NCI-H146 treated with DMSO at 0.1 percent for 48 hours (cell line): Measurements from ENCODE around the gene KRT72.

Experiments used
- DNase-seq: peaks from one replicate; lab custom pipeline; 2025; ENCODE audit not compliant: unreplicated experiment; lab: John Stamatoyannopoulos, UW

KRT72 gene

DNA sequence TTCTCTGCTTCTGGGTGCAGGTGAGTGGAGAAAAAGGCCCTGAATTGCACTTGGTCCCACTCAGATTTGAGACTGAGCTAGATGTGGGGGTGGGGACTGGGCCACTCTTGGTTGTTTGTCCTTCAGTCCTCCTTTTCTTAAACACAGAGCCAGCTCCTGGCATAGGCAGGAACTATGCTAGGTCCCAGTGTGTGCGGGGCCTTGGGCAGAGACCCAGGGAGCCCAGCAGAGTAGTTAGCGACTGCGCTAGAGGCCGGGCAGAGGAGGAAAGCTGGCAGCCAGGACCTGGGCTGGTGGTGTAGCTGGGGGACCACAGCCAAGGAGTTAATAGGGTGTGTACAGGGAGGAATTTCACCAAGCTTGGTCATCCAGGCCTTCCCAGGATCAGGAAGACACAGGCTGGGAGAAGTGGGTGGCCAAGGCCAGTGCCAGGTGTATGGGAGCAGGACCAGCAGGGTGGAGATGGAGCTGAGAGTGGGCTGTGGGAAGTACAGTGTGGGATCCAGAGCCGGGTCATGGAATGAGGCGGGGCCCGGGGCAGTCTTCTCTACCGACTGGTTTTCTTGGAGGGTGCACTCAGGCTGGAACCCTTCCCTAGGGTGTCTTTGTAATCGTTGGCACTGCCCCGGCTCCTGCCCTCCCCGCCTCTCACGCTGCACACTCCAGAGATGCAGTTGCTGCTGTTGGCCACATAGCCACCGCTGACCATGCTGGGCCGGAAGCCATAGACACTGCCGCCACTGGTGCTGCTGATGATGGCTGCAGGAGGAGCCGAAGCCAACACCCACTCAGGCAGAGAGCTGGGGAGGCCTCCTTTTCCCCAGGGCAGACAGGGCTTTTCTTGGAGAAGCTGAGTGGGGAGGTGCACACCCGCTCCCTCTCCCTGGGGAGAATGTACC lies 57.0 kb downstream of the KRT72 start:
- no peak for DNase-seq

DNA sequence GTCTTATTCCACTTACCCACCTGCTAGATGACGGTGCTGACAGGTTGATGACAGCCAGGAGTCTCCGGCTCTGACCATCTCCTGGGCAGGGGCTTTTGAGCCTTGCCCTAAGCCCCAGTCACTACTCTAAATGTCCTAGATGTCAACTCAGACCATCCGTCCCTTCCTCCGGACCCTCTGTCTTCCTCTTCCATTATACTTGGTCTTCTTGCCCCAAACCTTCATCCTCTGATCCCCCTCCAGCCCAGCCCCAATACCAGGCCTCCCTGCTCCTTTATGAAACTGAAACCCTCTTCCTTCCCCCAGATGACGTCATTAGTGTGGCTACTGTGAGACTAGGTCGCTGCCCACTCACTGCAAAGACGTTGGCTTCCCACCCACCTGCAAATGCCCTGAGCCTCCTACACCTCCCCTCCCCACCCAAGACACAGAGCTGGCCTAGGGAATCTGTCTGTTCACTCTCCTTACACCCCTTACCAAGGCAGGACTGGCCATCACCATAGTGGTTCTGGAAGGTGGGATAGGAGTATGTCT lies 58.4 kb downstream of the KRT72 start:
- no peak for DNase-seq

DNA sequence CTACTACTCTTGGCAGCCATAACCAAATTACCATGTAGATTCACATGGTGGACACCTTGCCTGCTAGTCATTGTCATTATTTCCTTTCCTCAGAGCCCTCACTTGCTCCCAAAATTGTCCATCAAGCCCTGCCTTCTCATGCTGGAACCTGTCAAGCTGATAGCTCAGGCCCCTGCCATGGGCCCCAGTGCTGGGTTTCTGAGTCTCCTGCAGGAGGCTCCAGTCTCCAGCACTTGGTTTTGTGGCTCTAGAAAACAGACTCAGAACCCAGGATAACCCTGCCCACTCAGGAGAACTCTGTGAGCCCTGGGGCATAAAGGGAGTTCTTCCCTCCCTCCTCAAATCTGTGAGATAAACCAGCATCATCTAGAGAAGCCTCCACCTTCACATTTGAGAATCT lies 59.1 kb downstream of the KRT72 start:
- DNase-seq: no peak

DNA sequence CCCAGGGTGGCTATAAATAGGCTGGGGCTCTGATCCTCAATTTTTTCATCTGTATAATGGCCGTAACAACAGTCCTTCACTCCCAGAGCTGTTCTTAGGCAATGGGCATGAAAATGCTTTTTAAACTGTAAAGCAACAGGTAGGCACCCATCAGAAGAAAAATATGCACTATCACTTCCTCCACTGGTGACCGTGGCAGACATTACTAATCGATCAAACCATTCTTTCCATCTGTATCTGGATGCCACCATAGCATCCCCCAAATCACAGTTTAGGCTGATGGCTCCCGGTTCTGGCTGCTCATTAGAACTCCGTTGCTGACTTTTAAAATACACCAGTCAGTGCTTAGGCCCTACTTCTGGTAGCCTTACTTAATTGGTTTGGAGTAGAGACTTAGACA lies 59.6 kb downstream of the KRT72 start:
- no peak for DNase-seq

DNA sequence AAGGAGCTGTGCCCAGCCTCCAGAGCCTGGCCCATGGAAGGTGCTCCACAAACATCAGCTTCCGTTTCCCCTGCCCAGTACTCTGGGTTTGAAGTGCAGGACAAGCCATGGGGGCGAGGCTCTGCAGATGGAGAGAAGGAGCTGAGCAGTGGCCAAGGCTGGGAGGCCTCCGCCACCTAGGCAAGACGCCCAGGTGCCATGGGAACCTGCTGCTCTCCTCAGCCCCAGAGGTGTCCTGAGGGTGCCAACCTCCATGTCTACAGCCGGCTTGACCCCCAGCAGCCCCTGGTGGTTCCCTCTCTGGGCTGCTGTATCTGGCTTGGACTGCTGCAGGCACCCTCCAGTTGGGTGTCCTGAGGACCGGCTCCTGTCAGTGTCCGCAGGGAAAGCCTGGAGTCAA lies 60.7 kb downstream of the KRT72 start:
- DNase-seq: no peak

DNA sequence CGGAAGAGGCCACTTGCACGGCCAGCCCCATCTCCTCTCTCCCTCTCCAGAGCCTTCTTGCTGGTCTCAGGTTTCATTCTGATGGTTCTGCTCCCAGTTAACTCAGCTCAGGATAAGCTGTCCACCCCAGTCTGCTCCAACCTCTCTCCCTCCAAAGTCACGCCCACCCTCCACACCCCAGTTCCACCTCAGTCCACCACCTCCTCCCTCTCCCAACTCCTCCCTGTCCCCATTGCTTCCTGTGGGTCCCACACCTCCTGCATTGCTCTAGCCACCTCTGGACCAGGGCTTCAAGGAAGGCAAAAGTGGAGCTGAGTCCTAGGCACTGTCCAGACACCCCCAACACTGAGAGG lies 61.5 kb downstream of the KRT72 start:
- DNase-seq: no peak

DNA sequence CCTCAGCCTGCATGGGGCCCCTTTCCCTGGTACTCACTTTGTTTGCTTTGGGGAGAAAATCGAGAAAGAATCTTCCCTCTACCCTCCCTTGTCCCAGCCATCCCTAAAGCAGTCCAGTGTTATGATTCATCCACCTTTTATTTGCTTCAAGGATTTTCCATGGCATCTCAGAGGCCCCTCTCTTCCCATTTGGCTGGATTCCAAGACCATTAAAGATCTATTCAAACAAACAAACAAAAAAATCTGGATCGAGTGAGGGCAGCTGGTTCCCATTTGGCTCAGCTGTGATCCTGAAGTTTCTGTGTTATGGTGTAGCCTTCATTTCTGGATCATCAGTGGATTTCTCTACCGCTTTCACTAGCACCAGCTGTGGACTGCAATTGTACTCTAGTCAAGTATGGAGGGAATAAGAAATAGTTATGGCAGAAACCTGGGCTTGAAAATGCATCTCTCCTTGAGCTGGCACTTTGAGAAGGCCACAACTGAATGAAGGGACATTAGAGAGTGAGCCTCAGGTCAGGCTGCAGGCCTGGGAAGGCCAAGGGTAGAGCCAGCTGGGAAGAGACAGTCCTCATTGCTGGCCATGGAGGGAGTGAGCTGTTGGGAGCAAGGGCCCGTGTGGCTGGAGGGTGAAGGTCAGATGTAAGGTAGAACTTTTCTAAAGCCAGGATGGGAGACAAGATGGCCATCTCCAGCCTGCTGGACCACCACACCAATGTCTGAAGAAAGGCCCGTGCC lies 62.0 kb downstream of the KRT72 start:
- peak; percentile 16 for DNase-seq

DNA sequence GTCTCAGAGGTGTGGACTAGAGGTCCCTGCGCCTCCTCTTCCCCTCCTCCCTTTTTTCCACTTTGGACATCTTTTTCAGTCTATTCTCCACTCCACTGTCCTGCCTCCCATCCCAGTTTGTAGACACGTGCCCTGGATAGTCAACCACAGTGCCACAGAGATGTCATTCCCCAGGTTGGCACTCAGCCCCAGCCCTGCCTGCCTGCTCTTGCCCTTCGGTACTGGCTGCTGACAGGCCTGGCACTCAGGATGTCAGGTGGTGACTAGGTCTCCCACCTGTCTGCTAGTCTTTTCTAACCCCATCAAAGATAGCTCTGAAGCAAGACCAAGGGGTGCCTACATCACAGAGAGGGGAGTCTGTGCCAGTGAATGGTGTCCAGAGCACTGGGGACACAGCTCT lies 64.2 kb downstream of the KRT72 start:
- DNase-seq: no peak
